HEK293T (cell line): ENCODE measurements around the gene RFNG.

Source experiments
- CTCF ChIA-PET: fragments of 350-600 bp; formaldehyde crosslinking; extraction: SDS; loops from one replicate; lab custom pipeline; 2021; ENCODE audit warnings: antibody characterized with exemption, inconsistent platforms; lab: Yijun Ruan, JAX
- POLR2A ChIA-PET: fragments of 350-600 bp; formaldehyde crosslinking; extraction: SDS; loops from one replicate; lab custom pipeline; 2020; ENCODE audit warnings: antibody characterized with exemption, inconsistent platforms; lab: Yijun Ruan, JAX
- DNase-seq: peaks from one replicate; pipeline ENCODE4 v3.0.0; 2012; ENCODE audit warnings: mixed read lengths; ENCODE audit errors: extremely low spot score
- ARNT ChIP-seq: fragments of 450-650 bp; IDR thresholded peaks from 2 replicates; pipeline ENCODE4 v1.6.1; 2017; ENCODE audit warnings: mild to moderate bottlenecking
- BHLHE40 ChIP-seq: fragments of 450-650 bp; IDR thresholded peaks from 2 replicates; pipeline ENCODE4 v1.6.1; 2016; ENCODE audit warnings: mild to moderate bottlenecking, moderate library complexity, borderline replicate concordance
- CTBP1 ChIP-seq: fragments of 450-650 bp; IDR thresholded peaks from 2 replicates; pipeline ENCODE4 v1.6.1; 2016; ENCODE audit warnings: borderline replicate concordance
- ELF4 ChIP-seq: fragments of 450-650 bp; IDR thresholded peaks from 2 replicates; pipeline ENCODE4 v1.6.1; 2017; ENCODE audit warnings: antibody characterized with exemption
- FOXA1 ChIP-seq: fragments of 450-650 bp; IDR thresholded peaks from 2 replicates; pipeline ENCODE4 v1.6.1; 2016; ENCODE audit warnings: mild to moderate bottlenecking
- FOXK2 ChIP-seq: fragments of 450-650 bp; IDR thresholded peaks from 2 replicates; pipeline ENCODE4 v1.6.1; 2016; ENCODE audit warnings: mild to moderate bottlenecking
- FOXM1 ChIP-seq: fragments of 450-650 bp; IDR thresholded peaks from 2 replicates; pipeline ENCODE4 v1.6.1; 2017; ENCODE audit warnings: mild to moderate bottlenecking, borderline replicate concordance
- HDGF ChIP-seq: fragments of 450-650 bp; IDR thresholded peaks from 2 replicates; pipeline ENCODE4 v1.6.1; 2017; ENCODE audit warnings: antibody characterized with exemption, borderline replicate concordance
- L3MBTL2 ChIP-seq: fragments of 450-650 bp; conservative IDR thresholded peaks from 2 replicates; pipeline ENCODE4 v1.6.1; 2016; ENCODE audit warnings: mild to moderate bottlenecking
- LEF1 ChIP-seq: fragments of 450-650 bp; IDR thresholded peaks from 2 replicates; pipeline ENCODE4 v1.6.1; 2017; ENCODE audit warnings: mild to moderate bottlenecking, borderline replicate concordance
- NFRKB ChIP-seq: fragments of 450-650 bp; IDR thresholded peaks from 2 replicates; pipeline ENCODE4 v1.6.1; 2016; ENCODE audit warnings: mild to moderate bottlenecking, moderate library complexity
- PKNOX1 ChIP-seq: fragments of 450-650 bp; IDR thresholded peaks from 2 replicates; pipeline ENCODE4 v1.6.1; 2016
- SP1 ChIP-seq: fragments of 450-650 bp; IDR thresholded peaks from 2 replicates; pipeline ENCODE4 v1.6.1; 2017
- SUZ12 ChIP-seq: fragments of 450-650 bp; IDR thresholded peaks from 2 replicates; pipeline ENCODE4 v1.6.1; 2016; ENCODE audit warnings: mild to moderate bottlenecking
- TARDBP ChIP-seq: fragments of 450-650 bp; IDR thresholded peaks from 2 replicates; pipeline ENCODE4 v1.6.1; 2016
- ZNF384 ChIP-seq: fragments of 450-650 bp; IDR thresholded peaks from 2 replicates; pipeline ENCODE4 v1.6.1; 2016

RFNG gene

GRCh38 chr17:82055965-82056728 lies 4.5 kb upstream of the RFNG start:
- CTCF ChIA-PET: no interaction called here
- no peak for TF ChIP-seq NFRKB
- TF ChIP-seq SP1: no peak
- no peak for TF ChIP-seq L3MBTL2
- TF ChIP-seq FOXA1: no peak
- no peak for TF ChIP-seq CTBP1
- no peak for TF ChIP-seq HDGF
- TF ChIP-seq TARDBP: no peak
- no peak for TF ChIP-seq ARNT
- no peak for TF ChIP-seq FOXM1
- TF ChIP-seq SUZ12: no peak
- TF ChIP-seq PKNOX1: no peak
- TF ChIP-seq ELF4: no peak
- no peak for TF ChIP-seq BHLHE40
- no peak for TF ChIP-seq LEF1
- no peak for TF ChIP-seq FOXK2
- no peak for DNase-seq
- POLR2A ChIA-PET: interaction anchor here (1.0 to 6.3 kb wide), 6 partner anchors 8 to 25 kb away, joined by 3 to 46 read pairs (median 4); partner anchors contain the start of genes DCXR, DUS1L and RAC3

DNA sequence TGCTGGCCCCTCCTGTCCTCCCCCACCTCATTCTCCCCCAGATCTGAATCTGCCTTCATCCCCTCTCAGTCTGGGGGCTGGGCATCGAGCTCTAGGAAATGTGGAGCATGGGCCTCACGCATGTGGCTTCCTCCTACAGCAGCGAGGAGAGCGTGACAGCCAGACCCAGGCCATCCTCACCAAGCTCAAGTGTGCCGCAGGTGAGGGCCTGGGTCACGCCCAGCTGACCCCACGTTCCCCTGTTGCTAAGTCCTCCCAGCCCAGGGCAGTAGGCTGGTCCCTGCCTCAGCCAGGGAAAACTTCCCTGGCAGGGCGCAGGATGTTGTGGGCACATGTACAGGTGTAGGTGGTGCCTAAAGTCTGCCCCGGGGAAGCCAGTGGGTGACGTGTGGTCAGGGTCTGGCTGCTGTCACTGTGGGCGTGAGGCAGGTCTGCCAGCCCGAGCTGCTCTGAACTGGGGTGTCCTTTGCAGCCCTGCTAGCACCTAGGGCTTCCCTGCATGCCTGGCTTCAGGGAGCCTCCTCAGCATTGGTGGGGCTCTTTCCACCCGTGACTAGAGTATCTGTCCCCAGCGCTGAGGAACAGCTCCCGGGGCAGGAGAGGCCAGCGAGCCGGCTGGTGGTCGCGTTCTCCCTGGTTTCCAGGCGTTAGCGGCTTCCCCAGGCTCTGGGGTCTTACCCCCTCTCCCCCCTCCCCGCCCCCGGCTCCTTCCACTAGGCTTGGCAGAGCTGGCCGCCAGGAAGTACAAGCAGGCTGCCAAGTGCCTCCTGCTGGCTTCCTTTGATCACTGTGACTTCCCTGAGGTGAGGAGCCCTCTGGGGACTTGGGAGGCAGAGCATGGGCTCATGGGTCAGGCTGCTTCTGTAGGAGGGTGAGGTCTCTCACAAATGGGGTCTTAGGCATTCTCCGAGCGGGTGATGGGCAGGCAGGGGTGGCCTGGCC lies 3.7 kb upstream of the RFNG start:
- ChIA-PET CTCF (no interaction called here), POLR2A (interaction anchor here (1.2 to 6.3 kb wide), 3 partner anchors 8 to 24 kb away, joined by 3 to 46 read pairs (median 4); partner anchors contain the start of genes DCXR, DUS1L and RAC3)
- DNase-seq: no peak
- TF ChIP-seq NFRKB (no peak), LEF1 (no peak), FOXA1 (no peak), HDGF (no peak), L3MBTL2 (no peak)

DNA sequence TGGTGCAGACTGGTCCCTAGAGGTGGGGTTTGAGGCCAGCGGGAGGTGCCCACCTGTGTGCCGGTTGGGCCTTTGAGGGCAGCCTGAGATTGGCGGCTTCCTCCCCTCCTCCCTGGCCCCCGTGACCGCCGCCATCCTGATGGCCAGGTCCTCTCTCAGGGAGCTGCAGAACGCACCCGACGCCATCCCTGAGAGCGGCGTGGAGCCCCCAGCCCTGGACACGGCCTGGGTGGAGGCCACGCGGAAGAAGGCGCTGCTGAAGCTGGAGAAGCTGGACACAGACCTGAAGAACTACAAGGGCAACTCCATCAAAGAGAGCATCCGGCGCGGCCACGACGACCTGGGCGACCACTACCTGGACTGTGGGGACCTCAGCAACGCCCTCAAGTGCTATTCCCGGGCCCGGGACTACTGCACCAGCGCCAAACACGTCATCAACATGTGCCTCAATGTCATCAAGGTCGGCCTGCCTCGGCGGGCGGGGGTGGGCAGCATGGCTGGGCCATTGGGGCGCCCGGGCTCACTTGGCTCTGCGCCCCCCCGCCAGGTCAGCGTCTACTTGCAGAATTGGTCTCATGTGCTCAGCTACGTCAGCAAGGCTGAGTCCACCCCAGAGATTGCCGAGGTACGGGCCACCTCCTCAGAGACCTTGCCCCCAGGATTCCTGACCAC lies 2.9 kb upstream of the RFNG start:
- ChIA-PET POLR2A (interaction anchor here (0.6 to 6.3 kb wide), 3 partner anchors 9 to 19 kb away, joined by 3 to 46 read pairs (median 4); partner anchors contain the start of genes DCXR and DUS1L), CTCF (no interaction called here)
- TF ChIP-seq TARDBP (no peak), LEF1 (no peak), NFRKB (no peak), L3MBTL2 (no peak), ELF4 (no peak), HDGF (no peak), PKNOX1 (no peak), FOXK2 (no peak), ZNF384 (no peak), ARNT (no peak)
- DNase-seq: no peak

DNA sequence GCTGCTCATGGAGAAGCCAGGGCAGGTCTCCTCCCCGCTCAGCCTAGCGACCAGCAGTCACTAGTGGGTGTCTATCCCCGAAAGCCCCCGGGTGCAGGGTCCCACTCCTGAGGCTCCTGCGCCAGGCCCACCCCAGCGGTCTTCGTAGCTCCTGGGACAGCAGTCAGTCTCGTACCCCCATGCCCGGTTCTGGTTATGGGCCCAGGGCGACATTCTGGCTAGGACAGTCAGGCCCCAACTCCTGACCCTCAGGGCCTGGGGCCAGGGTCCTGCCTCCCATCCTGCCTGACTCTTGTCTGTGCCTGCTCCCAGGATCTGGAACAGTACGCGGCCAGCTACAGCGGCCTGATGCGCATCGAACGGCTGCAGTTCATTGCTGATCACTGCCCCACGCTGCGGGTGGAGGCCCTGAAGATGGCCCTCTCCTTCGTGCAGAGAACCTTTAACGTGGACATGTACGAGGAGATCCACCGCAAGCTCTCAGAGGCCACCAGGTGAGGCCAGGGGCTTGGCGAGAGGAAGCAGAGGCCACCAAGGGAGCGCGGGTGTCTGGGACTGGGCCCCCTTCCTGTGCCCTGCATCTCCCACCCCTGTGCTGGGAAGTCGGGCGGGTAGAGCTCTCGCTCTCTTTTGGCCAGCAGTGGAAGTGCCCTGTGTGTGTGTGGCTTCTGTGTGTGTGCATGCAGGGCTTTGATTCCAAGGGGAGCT lies 2.1 kb upstream of the RFNG start:
- CTCF ChIA-PET: no interaction called here
- POLR2A ChIA-PET: interaction anchor here (0.6 to 6.3 kb wide), 4 partner anchors 10 to 30 kb away, joined by 3 to 46 read pairs (median 8); partner anchors contain the start of genes CENPX, DCXR, DUS1L and LRRC45
- no peak for DNase-seq
- no peak for TF ChIP-seq FOXM1
- TF ChIP-seq ARNT: no peak
- no peak for TF ChIP-seq PKNOX1
- no peak for TF ChIP-seq CTBP1
- TF ChIP-seq LEF1: no peak
- TF ChIP-seq ELF4: no peak
- no peak for TF ChIP-seq FOXA1
- no peak for TF ChIP-seq NFRKB
- TF ChIP-seq SP1: no peak
- TF ChIP-seq HDGF: no peak
- no peak for TF ChIP-seq L3MBTL2

- POLR2A ChIA-PET: interaction anchor here (1.1 to 6.3 kb wide), 4 partner anchors 11 to 45 kb away, joined by 5 to 46 read pairs (median 8); partner anchors contain the start of genes CENPX, DCXR, DUS1L and FASN
- DNase-seq: no peak
- TF ChIP-seq SUZ12: no peak
- no peak for TF ChIP-seq CTBP1
- no peak for TF ChIP-seq SP1
- TF ChIP-seq ELF4: no peak
- TF ChIP-seq ARNT: no peak
- TF ChIP-seq ZNF384: no peak
- TF ChIP-seq HDGF: no peak
- TF ChIP-seq FOXM1: no peak
- CTCF ChIA-PET: no interaction called here
Observed at GRCh38 chr17:82053130-82053529, 1.5 kb upstream of the RFNG start.
